ENCODE measurements around the gene MCAT.

Gene MCAT

GRCh38 chr22:43171607-43172006, 28.4 kb upstream of the MCAT start:
- no peak for DNase-seq

- DNase-seq, result no peak
These were observed 27.9 kb upstream of the MCAT start for GRCh38 chr22:43171019-43171491.

- DNase-seq, result no peak
These were observed 26.9 kb upstream of the MCAT start for GRCh38 chr22:43170131-43170480.

- DNase-seq, result no peak
These were observed 26.3 kb upstream of the MCAT start for GRCh38 chr22:43169310-43170130.

GRCh38 chr22:43168471-43169309, 25.5 kb upstream of the MCAT start:
- no peak for DNase-seq

- DNase-seq, result no peak
These were observed 23.9 kb upstream of the MCAT start for GRCh38 chr22:43167001-43167589.

- DNase-seq, result no peak
These were observed 23.1 kb upstream of the MCAT start for GRCh38 chr22:43166132-43166930.

DNA sequence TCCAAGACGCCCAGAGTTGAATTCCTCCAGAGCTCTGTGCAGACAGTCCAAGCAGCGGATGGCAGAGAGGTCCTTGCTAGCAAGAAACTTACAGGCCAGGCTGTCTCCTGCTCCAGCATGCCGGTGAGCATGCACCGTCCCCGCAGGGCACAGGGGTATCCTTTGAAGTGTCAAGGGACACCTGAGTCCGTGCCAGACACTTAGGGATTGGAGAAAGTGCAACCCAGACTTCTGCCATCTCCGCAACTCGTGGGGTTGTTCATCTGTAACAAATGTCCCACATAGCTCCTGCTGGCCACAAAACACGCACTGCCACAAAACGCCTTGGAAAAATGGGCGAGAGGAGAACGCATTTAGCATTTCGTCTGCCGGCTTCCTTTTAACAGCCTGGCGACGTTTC, 21.4 kb upstream of the MCAT start:
- no peak for DNase-seq

- DNase-seq, result no peak
These were observed 20.1 kb upstream of the MCAT start for GRCh38 chr22:43163241-43163795.

DNA sequence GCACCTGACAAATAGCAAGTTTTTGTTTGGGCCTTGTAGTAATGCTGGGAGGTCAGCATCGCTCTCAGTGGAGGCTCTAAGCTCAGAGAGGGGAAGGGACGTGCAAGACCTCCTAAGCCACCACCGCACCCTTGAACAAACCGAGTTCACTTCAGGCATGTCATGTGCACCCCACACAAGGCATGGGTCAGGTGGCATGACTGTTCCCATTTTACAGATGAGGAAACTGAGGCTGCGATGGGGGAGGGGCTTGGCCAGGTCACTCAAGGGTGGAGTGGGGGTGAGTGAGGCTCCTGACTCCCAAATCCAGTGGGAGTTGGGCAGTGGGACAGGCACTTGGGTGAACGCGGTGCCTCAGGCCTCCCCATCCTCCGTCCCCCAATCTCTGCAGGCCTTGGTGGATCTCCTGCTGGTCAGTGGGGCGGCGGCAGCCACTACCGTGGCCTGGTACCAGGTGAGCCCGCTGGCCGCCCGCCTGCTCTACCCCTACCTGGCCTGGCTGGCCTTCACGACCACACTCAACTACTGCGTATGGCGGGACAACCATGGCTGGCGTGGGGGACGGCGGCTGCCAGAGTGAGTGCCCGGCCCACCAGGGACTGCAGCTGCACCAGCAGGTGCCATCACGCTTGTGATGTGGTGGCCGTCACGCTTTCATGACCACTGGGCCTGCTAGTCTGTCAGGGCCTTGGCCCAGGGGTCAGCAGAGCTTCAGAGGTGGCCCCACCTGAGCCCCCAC, 19.4 kb upstream of the MCAT start:
- no peak for DNase-seq

- DNase-seq, result no peak
These were observed 17.4 kb upstream of the MCAT start for GRCh38 chr22:43160497-43161126.

DNA sequence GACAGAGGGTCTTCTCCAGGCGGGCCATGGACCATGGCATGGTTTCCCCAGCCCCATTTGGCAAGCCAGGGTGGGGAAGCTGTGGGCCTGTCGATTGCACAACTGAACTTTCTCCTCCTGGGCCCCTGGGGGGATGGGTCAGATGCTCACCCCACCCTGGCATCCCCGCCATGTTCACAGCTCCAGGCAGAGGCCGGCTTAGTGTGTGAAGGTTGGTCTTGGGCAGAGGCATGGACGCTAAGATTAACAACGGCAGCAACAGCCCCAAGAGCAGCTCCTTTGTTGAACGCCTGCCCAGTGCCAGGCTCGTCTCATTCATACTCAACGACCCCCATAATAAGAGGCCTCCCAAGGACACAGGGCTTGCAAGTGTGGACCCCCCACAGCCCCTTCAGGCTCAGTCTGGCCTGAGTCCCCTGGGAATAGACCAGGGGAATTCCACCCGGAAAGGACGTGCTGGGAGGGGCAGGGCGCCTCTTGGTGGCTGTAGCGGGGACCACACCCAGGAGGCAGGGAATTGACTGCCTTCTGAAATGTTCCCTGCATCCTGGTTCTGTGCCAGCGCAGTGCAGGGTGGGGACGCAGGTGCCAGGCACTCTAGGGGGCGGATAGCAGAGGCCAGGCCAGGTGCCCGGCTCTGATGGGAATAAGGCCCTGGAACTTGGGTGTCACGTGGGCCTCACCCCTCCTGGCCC, 16.4 kb upstream of the MCAT start:
- no peak for DNase-seq

DNA sequence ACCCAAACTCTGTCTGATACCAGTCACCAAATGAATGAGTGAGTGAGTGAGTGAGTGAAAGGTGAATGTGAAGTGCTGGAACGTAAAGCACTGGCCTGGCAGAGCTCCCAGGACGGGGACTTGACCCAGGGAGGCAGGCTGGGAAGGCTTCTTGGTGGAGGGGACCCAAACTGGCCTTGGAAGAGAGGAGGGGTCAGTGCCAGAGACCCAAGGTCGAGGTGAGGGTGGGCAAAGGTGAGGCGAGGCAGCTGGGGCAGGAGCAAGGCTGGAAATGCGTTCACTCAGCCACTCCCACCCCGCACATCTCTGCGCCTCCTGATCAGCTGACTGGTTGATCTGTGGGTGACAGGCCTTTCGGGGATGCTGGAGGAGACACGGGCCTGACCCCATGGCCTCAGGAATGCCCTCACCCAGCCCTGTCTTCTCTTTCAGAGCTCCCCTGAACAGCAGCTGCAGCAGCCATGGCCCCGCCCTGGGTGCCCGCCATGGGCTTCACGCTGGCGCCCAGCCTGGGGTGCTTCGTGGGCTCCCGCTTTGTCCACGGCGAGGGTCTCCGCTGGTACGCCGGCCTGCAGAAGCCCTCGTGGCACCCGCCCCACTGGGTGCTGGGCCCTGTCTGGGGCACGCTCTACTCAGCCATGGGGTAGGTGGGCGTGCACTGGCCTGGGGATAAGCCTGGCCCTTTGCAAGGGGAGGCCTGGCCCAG, 15.7 kb upstream of the MCAT start:
- no peak for DNase-seq

GRCh38 chr22:43157874-43158546, 14.8 kb upstream of the MCAT start:
- no peak for DNase-seq

GRCh38 chr22:43156413-43156812, 13.2 kb upstream of the MCAT start:
- no peak for DNase-seq

DNA sequence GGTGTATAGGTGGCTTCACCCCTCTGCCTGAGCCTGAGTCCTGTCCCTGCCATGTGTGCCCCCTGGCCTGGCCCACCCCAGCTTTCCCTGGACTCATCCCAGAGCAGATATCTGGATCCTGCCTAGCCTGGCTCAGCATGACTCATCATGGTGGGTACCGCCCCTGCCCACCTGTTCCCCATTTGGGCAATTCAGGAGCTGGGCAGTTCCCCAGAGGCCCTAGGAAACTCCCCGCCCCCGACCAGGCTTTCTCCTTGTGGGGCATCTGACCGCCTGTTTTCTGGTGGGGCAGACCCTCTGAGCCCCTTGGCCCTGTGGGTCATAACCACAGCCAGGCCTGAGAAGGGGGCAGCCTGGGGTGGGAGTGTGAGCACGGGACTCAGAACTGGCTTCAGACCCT, 12.6 kb upstream of the MCAT start:
- DNase-seq, result no peak

DNA sequence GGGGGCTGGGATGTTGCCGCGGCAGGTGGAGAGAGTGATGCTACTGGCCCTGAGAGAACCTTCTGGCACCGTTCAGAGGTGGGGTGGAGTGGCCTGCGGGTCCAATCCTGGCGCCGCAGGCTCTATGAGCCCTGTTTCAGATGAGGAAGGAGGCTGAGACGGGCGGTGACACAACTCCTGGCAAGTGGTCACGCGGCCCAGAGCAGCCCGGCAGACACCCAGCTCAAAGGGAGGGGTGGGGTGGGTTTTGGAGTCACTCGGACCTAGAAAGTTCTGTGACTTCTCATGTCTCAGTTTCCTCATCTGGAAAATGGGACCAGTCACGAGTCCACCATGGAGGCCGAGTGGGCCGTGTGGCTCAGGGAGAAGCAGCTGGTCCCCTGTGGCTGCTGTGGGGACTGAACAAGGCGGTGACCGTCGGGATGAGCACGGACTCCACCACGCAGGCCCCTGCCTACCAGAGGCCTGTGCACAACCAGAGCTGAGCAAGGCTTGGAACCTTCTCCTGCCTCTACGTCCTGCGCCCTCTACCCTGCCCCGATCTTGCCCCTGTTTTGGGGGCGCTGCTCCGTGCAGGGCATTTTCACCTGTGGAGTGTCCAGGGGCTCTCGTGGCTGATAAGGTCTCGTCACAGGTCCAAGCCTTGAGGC, 11.8 kb upstream of the MCAT start:
- no peak for DNase-seq

- no peak for DNase-seq
These were observed 10.7 kb upstream of the MCAT start for GRCh38 chr22:43153899-43154298.

Measured in NCI-H2107 (cell line).